WI38 (cell line): Measurements from ENCODE around the gene RASL11B.

Experiments
- H3K4me3 ChIP-seq: 2 replicates; pipeline ENCODE4 v1.5.1; 2011; ENCODE audit warnings: low read depth, mild to moderate bottlenecking, control low read depth, low read length
- CTCF ChIP-seq: IDR thresholded peaks from 2 replicates; pipeline ENCODE4 v1.5.1; 2012; ENCODE audit warnings: low read depth, mild to moderate bottlenecking, control low read depth, low read length

The RASL11B gene

GRCh38 chr4:52843958-52844357 lies 18.2 kb upstream of the RASL11B start:
- TF ChIP-seq CTCF: no peak
- H3K4me3 ChIP-seq: no peak overlapping the region

DNA sequence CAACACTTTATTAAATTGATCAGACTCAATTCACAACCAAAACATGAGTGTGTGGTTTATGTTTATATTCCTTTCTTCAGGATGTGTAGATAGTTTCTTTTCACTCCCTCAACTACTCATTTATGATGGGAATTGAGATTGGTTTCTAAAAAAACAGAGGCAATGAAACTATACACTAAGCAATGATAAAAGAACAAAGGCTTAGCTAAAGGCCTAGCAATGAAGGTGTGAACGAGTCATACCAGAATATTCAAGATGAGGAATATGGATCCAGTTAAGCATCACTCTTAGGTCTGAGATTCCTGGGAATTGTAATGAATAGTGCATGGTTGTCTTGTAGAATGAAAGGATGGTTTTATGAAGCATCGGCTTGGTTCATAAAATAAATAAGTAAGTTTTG lies 17.5 kb upstream of the RASL11B start:
- TF ChIP-seq CTCF: no peak

DNA sequence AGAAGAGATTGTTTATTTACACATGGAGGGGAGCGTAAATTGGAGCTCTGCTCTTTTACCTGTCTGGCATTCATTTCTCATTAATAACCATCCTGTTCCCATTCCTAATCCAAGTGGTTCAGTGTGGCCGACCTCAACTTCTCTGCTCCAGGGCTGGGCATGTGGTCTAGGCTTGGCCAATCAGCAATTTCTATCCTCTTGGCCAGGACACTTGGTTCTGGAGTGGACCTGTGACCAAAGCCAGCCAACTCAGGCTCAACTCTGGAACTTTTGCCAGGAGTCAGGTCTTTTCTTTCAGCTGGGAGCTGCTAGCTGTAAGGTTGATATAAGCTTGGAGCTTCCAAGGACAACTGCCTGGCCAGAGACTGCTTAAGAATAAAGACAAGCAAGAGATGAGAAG lies 15.6 kb upstream of the RASL11B start:
- no peak overlapping the region for H3K4me3 ChIP-seq
- no peak for TF ChIP-seq CTCF

More for the DNA sequence above, 17.5 kb upstream of the RASL11B start:
- H3K4me3 ChIP-seq: no peak overlapping the region

- TF ChIP-seq CTCF: no peak
- H3K4me3 ChIP-seq: no peak overlapping the region
These were observed 13.9 kb upstream of the RASL11B start for GRCh38 chr4:52848254-52848653.

DNA sequence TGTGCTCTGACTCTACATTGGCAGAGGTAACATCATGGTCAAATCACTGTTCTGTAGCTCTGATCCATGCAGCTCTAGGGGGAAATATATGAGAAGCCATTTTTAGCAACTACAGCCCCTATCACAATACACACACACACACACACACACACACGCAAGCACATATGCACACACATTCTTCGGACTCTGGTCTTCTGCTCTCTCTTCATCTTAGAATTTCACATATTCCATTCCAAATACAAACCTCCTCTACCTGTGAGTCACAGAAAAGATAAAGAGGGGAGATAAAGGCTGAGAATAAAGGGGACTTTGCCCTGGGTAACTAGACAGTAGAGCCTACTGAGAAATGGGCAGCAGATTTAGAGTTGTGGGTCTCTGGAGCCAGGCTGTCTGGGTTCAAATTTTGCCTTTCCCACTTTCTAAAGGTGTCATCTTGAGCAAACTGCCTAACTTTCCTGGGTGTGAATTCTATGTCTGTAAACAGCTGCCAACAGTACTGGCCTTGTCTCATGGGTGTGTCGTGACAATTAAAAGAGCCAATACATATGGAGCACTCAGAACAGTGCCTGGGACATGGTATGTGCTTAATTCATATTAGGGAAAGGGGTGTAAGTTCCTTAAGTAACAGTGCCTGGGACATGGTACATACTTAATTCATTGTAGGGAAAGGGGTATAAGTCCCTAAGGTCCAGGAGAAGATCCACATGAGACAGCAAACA lies 11.6 kb upstream of the RASL11B start:
- TF ChIP-seq CTCF: no peak
- no peak overlapping the region for H3K4me3 ChIP-seq

DNA sequence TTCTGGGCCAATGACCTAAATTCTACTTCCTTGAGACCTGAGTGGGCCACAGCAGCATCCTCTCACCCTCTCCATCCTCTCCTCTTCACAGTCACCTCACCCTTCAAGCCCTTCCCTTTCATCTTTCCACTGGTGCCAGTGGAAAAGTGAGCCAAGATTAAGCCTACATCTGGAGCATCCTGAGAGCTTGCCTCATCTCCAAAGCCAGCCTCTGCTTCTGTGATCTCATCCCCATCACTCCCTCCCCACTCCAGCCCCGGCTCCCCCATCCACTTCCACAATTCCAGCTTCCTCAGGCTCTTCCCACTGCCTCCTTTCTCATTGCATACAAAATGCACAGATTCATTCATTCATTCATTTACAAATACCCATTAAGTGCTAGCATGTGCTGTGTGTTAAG lies 10.1 kb upstream of the RASL11B start:
- no peak for TF ChIP-seq CTCF
- no peak overlapping the region for H3K4me3 ChIP-seq

- TF ChIP-seq CTCF: no peak
- no peak overlapping the region for H3K4me3 ChIP-seq
These were observed 9.4 kb upstream of the RASL11B start for GRCh38 chr4:52852711-52853110.
